HEK293 (cell line): ENCODE data around the gene HS3ST3A1.

ENCODE experiments used
- CTCF ChIA-PET: fragments of 350-600 bp; formaldehyde crosslinking; extraction: SDS; loops from one replicate; lab custom pipeline; 2021; ENCODE audit warnings: antibody characterized with exemption; lab: Yijun Ruan, JAX
- POLR2A ChIA-PET: fragments of 300-600 bp; formaldehyde crosslinking; extraction: SDS; loops from one replicate; lab custom pipeline; 2020; ENCODE audit warnings: antibody characterized with exemption, inconsistent platforms; lab: Yijun Ruan, JAX
- H3K27ac ChIP-seq: fragments of 200-500 bp; sonication (Bioruptor generic); 2 replicates; pipeline ENCODE4 v1.5.1; 2014; ENCODE audit warnings: low read depth, low read length, control low read depth, inconsistent platforms; ENCODE audit errors: extremely low read depth
- H3K36me3 ChIP-seq, 2 experiments: fragments of 200-500 bp in 1 of 2; sonication (Bioruptor generic) in 1 of 2; 1 replicate in 1 of 2; 2 replicates in 1 of 2; pipeline ENCODE4 v1.5.1; 2014 to 2017; ENCODE audit warnings: inconsistent platforms in 2 of 2, low read length in 2 of 2; ENCODE audit not compliant: control insufficient read depth in 2 of 2, insufficient read depth in 1 of 2
- H3K4me1 ChIP-seq: fragments of 200-500 bp; sonication (Bioruptor generic); 2 replicates; pipeline ENCODE4 v1.5.1; 2014; ENCODE audit warnings: mild to moderate bottlenecking, low read length, inconsistent platforms; ENCODE audit not compliant: control insufficient read depth, insufficient read depth
- H3K4me3 ChIP-seq: 2 replicates; pipeline ENCODE4 v1.5.1; 2011; ENCODE audit warnings: low read depth, mild to moderate bottlenecking, control low read depth, low read length, moderate library complexity
- H3K9me3 ChIP-seq: fragments of 200-500 bp; sonication (Bioruptor generic); 2 replicates; pipeline ENCODE4 v1.5.1; 2014; ENCODE audit warnings: low read depth, low read length, inconsistent platforms; ENCODE audit not compliant: control insufficient read depth, insufficient read depth
- CTCF ChIP-seq: fragments of 450-650 bp; formaldehyde crosslinking; IDR thresholded peaks from 2 replicates; pipeline ENCODE4 v1.5.1; 2016; ENCODE audit warnings: missing biosample characterization, missing genetic modification characterization
- FEZF1 ChIP-seq: fragments of 450-650 bp; formaldehyde crosslinking; IDR thresholded peaks from 2 replicates; pipeline ENCODE4 v1.5.1; 2016; ENCODE audit warnings: missing biosample characterization, missing genetic modification characterization
- INSM2 ChIP-seq: fragments of 450-650 bp; formaldehyde crosslinking; IDR thresholded peaks from 2 replicates; pipeline ENCODE4 v1.5.1; 2016; ENCODE audit warnings: missing biosample characterization, missing genetic modification characterization
- KLF8 ChIP-seq: fragments of 450-650 bp; formaldehyde crosslinking; IDR thresholded peaks from 2 replicates; pipeline ENCODE4 v1.5.1; 2016; ENCODE audit warnings: missing biosample characterization, missing genetic modification characterization
- MYNN ChIP-seq: fragments of 450-650 bp; formaldehyde crosslinking; IDR thresholded peaks from 2 replicates; pipeline ENCODE4 v1.5.1; 2016; ENCODE audit warnings: missing biosample characterization, missing genetic modification characterization, borderline replicate concordance
- REPIN1 ChIP-seq: fragments of 450-650 bp; formaldehyde crosslinking; IDR thresholded peaks from 2 replicates; pipeline ENCODE4 v1.5.1; 2017; ENCODE audit warnings: missing biosample characterization, missing genetic modification characterization, low read depth
- ZBTB11 ChIP-seq: fragments of 450-650 bp; formaldehyde crosslinking; conservative IDR thresholded peaks from 2 replicates; pipeline ENCODE4 v1.5.1; 2016; ENCODE audit warnings: low read depth, missing biosample characterization, missing genetic modification characterization
- ZFP3 ChIP-seq: fragments of 450-650 bp; formaldehyde crosslinking; IDR thresholded peaks from 2 replicates; pipeline ENCODE4 v1.5.1; 2016; ENCODE audit warnings: low read depth, missing biosample characterization, missing genetic modification characterization
- ZFP41 ChIP-seq: fragments of 450-650 bp; formaldehyde crosslinking; IDR thresholded peaks from 2 replicates; pipeline ENCODE4 v1.5.1; 2016; ENCODE audit warnings: missing biosample characterization, missing genetic modification characterization, borderline replicate concordance
- ZNF248 ChIP-seq: fragments of 450-650 bp; formaldehyde crosslinking; IDR thresholded peaks from 2 replicates; pipeline ENCODE4 v1.5.1; 2017; ENCODE audit warnings: missing biosample characterization, missing genetic modification characterization
- ZNF37A ChIP-seq: fragments of 450-650 bp; IDR thresholded peaks from 2 replicates; pipeline ENCODE4 v1.5.1; 2018; ENCODE audit warnings: missing biosample characterization, missing genetic modification characterization
- ZNF529 ChIP-seq: fragments of 450-650 bp; formaldehyde crosslinking; IDR thresholded peaks from 2 replicates; pipeline ENCODE4 v1.5.1; 2017; ENCODE audit warnings: missing genetic modification characterization, missing biosample characterization; ENCODE audit not compliant: insufficient replicate concordance
- ZNF624 ChIP-seq: fragments of 450-650 bp; formaldehyde crosslinking; IDR thresholded peaks from 2 replicates; pipeline ENCODE4 v1.5.1; 2017; ENCODE audit warnings: missing biosample characterization, missing genetic modification characterization
- ZNF629 ChIP-seq: fragments of 450-650 bp; formaldehyde crosslinking; IDR thresholded peaks from 2 replicates; pipeline ENCODE4 v1.5.1; 2017; ENCODE audit warnings: missing biosample characterization, missing genetic modification characterization
- ZNF692 ChIP-seq: fragments of 450-650 bp; formaldehyde crosslinking; IDR thresholded peaks from 2 replicates; pipeline ENCODE4 v1.5.1; 2016; ENCODE audit warnings: missing biosample characterization, missing genetic modification characterization
- ZNF707 ChIP-seq: fragments of 450-650 bp; formaldehyde crosslinking; IDR thresholded peaks from 2 replicates; pipeline ENCODE4 v1.5.1; 2016; ENCODE audit warnings: missing biosample characterization, missing genetic modification characterization
- ZSCAN4 ChIP-seq: fragments of 450-650 bp; formaldehyde crosslinking; IDR thresholded peaks from 2 replicates; pipeline ENCODE4 v1.5.1; 2017; ENCODE audit warnings: missing biosample characterization, missing genetic modification characterization
- ZSCAN5A ChIP-seq: fragments of 450-650 bp; formaldehyde crosslinking; IDR thresholded peaks from 2 replicates; pipeline ENCODE4 v1.5.1; 2016; ENCODE audit warnings: missing biosample characterization, missing genetic modification characterization

HS3ST3A1 gene

GRCh38 chr17:13596241-13596923 lies 5.3 kb downstream of the HS3ST3A1 start:
- Histone ChIP-seq H3K9me3 (no peaks in the 10 kb centered on the region), H3K36me3 (peaks cover 0 to 7% of the 10 kb centered on the region in 2 experiments; a peak in 1 of 3 replicates), H3K4me3 (no peak overlapping the region), H3K27ac (no peak overlapping the region), H3K4me1 (peaks cover 27% of the 10 kb centered on the region)
- ChIA-PET CTCF (interaction anchor here (0.6 to 3.2 kb wide), 11 partner anchors 15 to 1560 kb away, joined by 3 to 21 read pairs (median 3); no protein-coding TSS in a partner anchor), POLR2A (no interaction called here)
- TF ChIP-seq ZSCAN5A (no peak), REPIN1 (tag by site-specific recombination) (no peak), ZSCAN4 (peak; percentile 72), MYNN (tag by site-specific recombination) (no peak), KLF8 (tag by site-specific recombination) (no peak)

GRCh38 chr17:13595599-13595899 lies 6.2 kb downstream of the HS3ST3A1 start:
- ChIA-PET POLR2A (no interaction called here), CTCF (interaction anchor here (0.6 to 2.1 kb wide), 9 partner anchors 102 to 566 kb away, joined by 3 to 19 read pairs (median 3); no protein-coding TSS in a partner anchor)
- TF ChIP-seq INSM2 (tag by site-specific recombination): no peak
- no peak for TF ChIP-seq ZNF692 (tag by site-specific recombination)
- no peak for TF ChIP-seq ZNF37A
- TF ChIP-seq FEZF1: peak; percentile 61
- no peak for TF ChIP-seq ZFP41
- Histone ChIP-seq H3K9me3 (no peaks in the 10 kb centered on the region), H3K36me3 (peaks cover 0 to 7% of the 10 kb centered on the region in 2 experiments; a peak in 1 of 3 replicates), H3K4me3 (no peak overlapping the region), H3K27ac (no peak overlapping the region), H3K4me1 (peaks cover 27% of the 10 kb centered on the region)

GRCh38 chr17:13594762-13595598 lies 6.7 kb downstream of the HS3ST3A1 start:
- H3K4me1 ChIP-seq: peaks cover 29% of the 10 kb centered on the region
- ChIA-PET CTCF (interaction anchor here (0.6 to 2.7 kb wide), 34 partner anchors 8 to 1406 kb away, joined by 3 to 21 read pairs (median 3); partner anchors contain the start of gene HS3ST3B1), POLR2A (no interaction called here)
- peaks cover 0 to 7% of the 10 kb centered on the region in 2 experiments; a peak in 1 of 3 replicates for H3K36me3 ChIP-seq
- no peak overlapping the region for H3K4me3 ChIP-seq
- H3K27ac ChIP-seq: no peak overlapping the region
- H3K9me3 ChIP-seq: no peaks in the 10 kb centered on the region
- TF ChIP-seq ZNF624 (no peak), ZBTB11 (no peak), ZNF248 (tag by site-specific recombination) (no peak), CTCF (0 out of 2 replicates have a peak, but pooled peaks have one; percentile 28), ZFP3 (tag by site-specific recombination) (no peak), ZNF707 (no peak), ZNF629 (tag by site-specific recombination) (no peak), ZNF529 (tag by site-specific recombination) (no peak)
